Lung (tissue), 12 donors: ENCODE results near the gene EBI3. TPM values are rescaled to one million over a fixed set of nuclear protein-coding genes. Genes with fewer than 3 reads are reported as not detected.
A peak's percentile ranks its signal among the peaks of the same experiment; 100 is the strongest.
"Not testable (repeated sequence)": the region's sequence is repeated elsewhere in the genome, so short reads cannot be mapped to it uniquely, and the experiment has no call there.

Experiments used
- ATAC-seq: fragments of 200-7000 bp; cut with Tn5 transposase; one replicate; pipeline ENCODE4 v1.9.1; 2020; ENCODE audit warnings: moderate number of reproducible peaks; ENCODE audit not compliant: insufficient read depth, low FRiP score
- DNase-seq, 3 donors: peaks; one replicate each; pipeline ENCODE4 v3.0.0-alpha.2; 2013 to 2017
- H3K27ac ChIP-seq, 2 donors: one replicate each; pipeline ENCODE4 v1.5.1; 2013; ENCODE audit warnings: mild to moderate bottlenecking in 2 of 2, moderate library complexity in 2 of 2, control low read depth in 1 of 2, inconsistent platforms in 1 of 2, low read depth in 1 of 2, low read length in 1 of 2
- H3K27me3 ChIP-seq, 3 donors: one replicate each; pipeline ENCODE4 v1.5.1; 2013; ENCODE audit warnings: low read length in 2 of 3; ENCODE audit not compliant: control insufficient read depth in 3 of 3, insufficient read depth in 3 of 3
- H3K36me3 ChIP-seq, 4 donors: one replicate each; pipeline ENCODE4 v1.5.1; 2013; ENCODE audit warnings: low read length in 4 of 4, mild to moderate bottlenecking in 1 of 4, moderate library complexity in 1 of 4; ENCODE audit not compliant: control insufficient read depth in 4 of 4, insufficient read depth in 4 of 4
- H3K4me1 ChIP-seq, 5 donors: one replicate each; pipeline ENCODE4 v1.5.1; 2013; ENCODE audit warnings: low read length in 5 of 5, mild to moderate bottlenecking in 2 of 5, moderate library complexity in 1 of 5; ENCODE audit not compliant: control insufficient read depth in 5 of 5, insufficient read depth in 5 of 5
- H3K4me3 ChIP-seq: one replicate; pipeline ENCODE4 v1.5.1; 2013; ENCODE audit warnings: mild to moderate bottlenecking, control low read depth, moderate library complexity
- H3K9ac ChIP-seq, 2 donors: one replicate each; pipeline ENCODE4 v1.5.1; 2013; ENCODE audit warnings: low read length in 2 of 2, control low read depth in 1 of 2; ENCODE audit not compliant: insufficient read depth in 1 of 2
- H3K9me3 ChIP-seq, 4 donors: one replicate each; pipeline ENCODE4 v1.5.1; 2013; ENCODE audit warnings: low read length in 3 of 4, mild to moderate bottlenecking in 1 of 4, moderate library complexity in 1 of 4; ENCODE audit not compliant: control insufficient read depth in 4 of 4, insufficient read depth in 3 of 4
- CTCF ChIP-seq: IDR thresholded peaks from 2 replicates; pipeline ENCODE4 v1.5.1; 2012; ENCODE audit warnings: mild to moderate bottlenecking; ENCODE audit errors: control extremely low read depth, extremely low read depth
- WGBS, 2 donors: extraction: QIAGEN DNeasy Blood & Tissue Kit; methylation state at CpG; one replicate each; pipeline ENCODE4 v1.1.7; 2013; 5-methylcytosine and 5-hydroxymethylcytosine counted together
- polyA plus RNA-seq, 2 donors: library from polyadenylated mRNA; stranded (reverse); fragments of 200-250 nt; gene quantifications; one replicate each; pipeline ENCODE4 v1.2.1, GENCODE V29; 2013
- total RNA-seq, 2 donors: library from RNA; depleted of rRNA in 1 of 2; stranded (reverse); fragments of >200 nt in 1 of 2; gene quantifications; one replicate each; pipeline ENCODE4 v1.2.1, GENCODE V29; 2014 to 2021
- donor health status: control.
- donor health status: control.
- donor health status: Bipolar disorder and iron deficiency.
- donor health status: healthy.
- donor health status: DM: yes; HTN: yes; CAD: no.

Gene EBI3
- total and polyA plus RNA-seq, 4 donors: 4.1 to 92.7 (median 6.4) TPM

DNA sequence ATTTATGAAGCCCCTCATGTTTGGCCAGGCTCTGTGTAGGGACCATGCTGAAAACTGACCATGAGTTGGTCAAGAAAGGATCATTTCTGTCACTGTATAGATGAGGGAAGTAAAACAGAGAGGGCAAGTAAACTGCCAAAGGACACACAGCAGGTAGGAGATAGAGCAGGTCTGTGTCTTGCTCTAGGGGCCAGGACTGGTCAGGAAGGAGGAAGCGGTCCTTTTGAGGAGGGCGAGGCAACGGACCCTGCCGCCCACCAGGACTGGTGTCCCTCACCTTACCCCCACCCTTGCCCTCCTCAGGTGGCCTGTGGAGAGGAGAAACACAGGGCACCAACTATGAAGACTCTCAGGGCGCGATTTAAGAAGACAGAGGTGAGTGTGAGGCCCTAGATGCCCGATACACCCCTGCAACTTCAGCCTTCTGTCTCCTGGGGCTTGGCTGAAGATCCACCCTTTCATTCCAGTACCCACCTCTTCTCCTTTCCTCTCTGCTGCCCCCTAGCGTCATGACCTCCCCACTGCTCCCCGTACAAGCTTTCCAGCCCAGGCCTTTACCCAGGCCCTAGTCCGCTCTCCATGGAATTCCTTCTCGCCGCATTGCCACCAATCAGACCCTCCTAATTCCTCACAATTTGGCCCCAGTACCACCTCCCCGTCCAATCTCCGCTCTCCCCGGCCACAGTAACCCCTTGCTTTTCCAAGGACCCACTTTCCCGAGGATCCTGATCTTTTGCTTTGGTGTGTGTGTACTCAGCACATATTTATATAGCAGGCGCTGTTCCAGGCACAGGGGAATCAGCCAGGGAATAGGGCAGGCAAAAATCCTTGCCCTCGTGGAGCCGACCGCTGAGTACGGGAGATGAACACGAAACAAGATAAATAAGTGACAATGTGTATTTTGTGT is 43.0 kb upstream of the EBI3 start:
- TF ChIP-seq CTCF: peak; percentile 29
- 33 to 46% methylated on average over 22 of the region's 22 CpGs for WGBS, 2 donors
- no peak overlapping the region for H3K27ac ChIP-seq
- peaks cover 0 to 7% (median 3%) of the 10 kb centered on the region in 5 donors for H3K4me1 ChIP-seq
- peaks cover 0 to 8% (median 0%) of the 10 kb centered on the region in 3 donors for H3K27me3 ChIP-seq
- H3K9me3 ChIP-seq: peaks cover 0 to 2% (median 0%) of the 10 kb centered on the region in 4 donors
- no peak overlapping the region for H3K4me3 ChIP-seq
- no peak overlapping the region for H3K9ac ChIP-seq
- ATAC-seq (no peak), DNase-seq (peak; percentile 48 to 65 (median 54))
- no peaks in the 10 kb centered on the region for H3K36me3 ChIP-seq

GRCh38 chr19:4187313-4188122 is 41.8 kb upstream of the EBI3 start:
- DNase-seq: no peak
- no peak for ATAC-seq
- Histone ChIP-seq H3K36me3 (no peaks in the 10 kb centered on the region), H3K4me1 (peaks cover 0 to 6% (median 0%) of the 10 kb centered on the region in 5 donors), H3K4me3 (no peak overlapping the region), H3K9me3 (peaks cover 0 to 2% (median 0%) of the 10 kb centered on the region in 4 donors), H3K27me3 (peaks cover 0 to 8% (median 0%) of the 10 kb centered on the region in 3 donors), H3K27ac (no peak overlapping the region), H3K9ac (no peak overlapping the region)
- TF ChIP-seq CTCF: no peak
- WGBS, 2 donors: 92 to 93% methylated on average over 10 of the region's 10 CpGs

GRCh38 chr19:4189641-4190040 is 39.7 kb upstream of the EBI3 start:
- no peak for ATAC-seq
- Histone ChIP-seq H3K4me1 (no peaks in the 10 kb centered on the region), H3K9ac (no peak overlapping the region), H3K36me3 (no peaks in the 10 kb centered on the region), H3K9me3 (peaks cover 0 to 2% (median 0%) of the 10 kb centered on the region in 4 donors), H3K4me3 (no peak overlapping the region), H3K27me3 (peaks cover 0 to 15% (median 0%) of the 10 kb centered on the region in 3 donors), H3K27ac (no peak overlapping the region)
- no peak for DNase-seq
- no peak for TF ChIP-seq CTCF
- 76 to 82% methylated on average over 5 of the region's 5 CpGs for WGBS, 2 donors

DNA sequence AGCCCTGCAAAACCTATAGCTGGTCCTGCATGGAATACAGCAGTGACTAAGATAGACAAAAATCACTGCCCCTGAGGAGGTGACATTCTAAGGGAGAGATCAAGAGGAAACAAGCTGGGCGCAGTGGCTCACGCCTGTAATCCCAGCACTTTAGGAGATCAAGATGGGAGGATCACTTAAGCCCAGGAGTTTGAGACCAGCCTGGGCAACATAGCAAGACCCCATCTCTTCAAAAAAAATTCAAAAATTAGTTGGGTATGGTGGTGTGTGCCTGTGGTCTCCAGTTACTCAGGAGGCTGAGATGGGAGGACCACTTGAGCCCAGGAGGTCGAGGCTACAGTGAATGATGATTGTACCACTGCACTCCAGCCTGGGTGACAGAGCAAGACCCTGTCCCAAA is 36.8 kb upstream of the EBI3 start:
- WGBS, 2 donors: 91 to 94% methylated on average over 3 of the region's 3 CpGs
- not testable (repeated sequence) for H3K27ac ChIP-seq, H3K9me3 ChIP-seq, H3K4me3 ChIP-seq, H3K4me1 ChIP-seq, DNase-seq, H3K36me3 ChIP-seq, H3K9ac ChIP-seq, ATAC-seq
- H3K27me3 ChIP-seq: peaks cover 4 to 13% (median 10%) of the 10 kb centered on the region in 3 donors
